Skeletal muscle satellite cell (primary cell): ENCODE results near the gene NCAM2.

ENCODE experiments used
- H3K27me3 ChIP-seq: 2 replicates; pipeline ENCODE4 v1.7.0; 2013; ENCODE audit warnings: low read length; ENCODE audit not compliant: control insufficient read depth, insufficient read depth
- H3K36me3 ChIP-seq: 2 replicates; pipeline ENCODE4 v1.7.0; 2013; ENCODE audit warnings: mild to moderate bottlenecking, control low read depth, low read length; ENCODE audit not compliant: insufficient read depth
- H3K4me1 ChIP-seq: 2 replicates; pipeline ENCODE4 v1.7.0; 2013; ENCODE audit warnings: low read length; ENCODE audit not compliant: control insufficient read depth, insufficient read depth
- H3K4me2 ChIP-seq: 2 replicates; pipeline ENCODE4 v1.7.0; 2013; ENCODE audit warnings: mild to moderate bottlenecking, low read length
- H3K4me3 ChIP-seq: 2 replicates; pipeline ENCODE4 v1.7.0; 2013; ENCODE audit warnings: low read length
- H3K9ac ChIP-seq: 2 replicates; pipeline ENCODE4 v1.7.0; 2013; ENCODE audit warnings: mild to moderate bottlenecking, low read depth, low read length, moderate library complexity
- H3K9me3 ChIP-seq: replicated peaks from 2 replicates; pipeline ENCODE4 v1.7.0; 2013; ENCODE audit warnings: mild to moderate bottlenecking, control low read depth, low read length

Gene NCAM2

GRCh38 chr21:21232320-21232719, 234.1 kb downstream of the NCAM2 start:
- H3K4me2 ChIP-seq = no peak overlapping the region
- no peak overlapping the region for H3K9ac ChIP-seq
- H3K9me3 ChIP-seq = no peaks in the 10 kb centered on the region
- H3K36me3 ChIP-seq = no peaks in the 10 kb centered on the region
- H3K27me3 ChIP-seq = no peaks in the 10 kb centered on the region
- H3K4me1 ChIP-seq = no peaks in the 10 kb centered on the region
- H3K4me3 ChIP-seq = no peak overlapping the region

GRCh38 chr21:21233051-21233450, 234.8 kb downstream of the NCAM2 start:
- H3K4me3 ChIP-seq = no peak overlapping the region
- H3K9me3 ChIP-seq = no peaks in the 10 kb centered on the region
- H3K4me2 ChIP-seq = no peak overlapping the region
- H3K4me1 ChIP-seq = no peaks in the 10 kb centered on the region
- H3K9ac ChIP-seq = no peak overlapping the region
- H3K36me3 ChIP-seq = no peaks in the 10 kb centered on the region
- H3K27me3 ChIP-seq = no peaks in the 10 kb centered on the region

- no peaks in the 10 kb centered on the region for H3K27me3 ChIP-seq
- H3K36me3 ChIP-seq = no peaks in the 10 kb centered on the region
These were observed 238.8 kb downstream of the NCAM2 start for GRCh38 chr21:21236996-21237395.

GRCh38 chr21:21238629-21239400, 240.6 kb downstream of the NCAM2 start:
- Histone ChIP-seq H3K9ac (no peak overlapping the region), H3K36me3 (no peaks in the 10 kb centered on the region), H3K27me3 (no peaks in the 10 kb centered on the region), H3K9me3 (no peaks in the 10 kb centered on the region), H3K4me2 (no peak overlapping the region), H3K4me3 (no peak overlapping the region), H3K4me1 (no peaks in the 10 kb centered on the region)

More at GRCh38 chr21:21236996-21237395, 238.8 kb downstream of the NCAM2 start:
- H3K4me3 ChIP-seq = no peak overlapping the region
- H3K4me2 ChIP-seq = no peak overlapping the region
- H3K4me1 ChIP-seq = no peaks in the 10 kb centered on the region
- H3K9me3 ChIP-seq = no peaks in the 10 kb centered on the region
- no peak overlapping the region for H3K9ac ChIP-seq

- Histone ChIP-seq H3K9ac (no peak overlapping the region), H3K4me2 (no peak overlapping the region), H3K27me3 (no peaks in the 10 kb centered on the region), H3K4me3 (no peak overlapping the region), H3K4me1 (no peaks in the 10 kb centered on the region), H3K9me3 (no peaks in the 10 kb centered on the region), H3K36me3 (no peaks in the 10 kb centered on the region)
These were observed 243.2 kb downstream of the NCAM2 start for GRCh38 chr21:21241391-21241790.

- no peaks in the 10 kb centered on the region for H3K9me3 ChIP-seq
- H3K4me3 ChIP-seq = no peak overlapping the region
- no peak overlapping the region for H3K4me2 ChIP-seq
- H3K4me1 ChIP-seq = no peaks in the 10 kb centered on the region
- no peak overlapping the region for H3K9ac ChIP-seq
- no peaks in the 10 kb centered on the region for H3K36me3 ChIP-seq
- H3K27me3 ChIP-seq = no peaks in the 10 kb centered on the region
These were observed 247.8 kb downstream of the NCAM2 start for GRCh38 chr21:21246007-21246406.

- no peaks in the 10 kb centered on the region for H3K4me1 ChIP-seq
- H3K27me3 ChIP-seq = no peaks in the 10 kb centered on the region
- H3K4me2 ChIP-seq = no peak overlapping the region
- H3K36me3 ChIP-seq = no peaks in the 10 kb centered on the region
- H3K9ac ChIP-seq = no peak overlapping the region
- no peak overlapping the region for H3K4me3 ChIP-seq
- no peaks in the 10 kb centered on the region for H3K9me3 ChIP-seq
These were observed 249.2 kb downstream of the NCAM2 start for GRCh38 chr21:21247424-21247823.

- Histone ChIP-seq H3K4me3 (no peak overlapping the region), H3K9ac (no peak overlapping the region), H3K9me3 (no peaks in the 10 kb centered on the region), H3K4me2 (no peak overlapping the region), H3K4me1 (no peaks in the 10 kb centered on the region), H3K27me3 (no peaks in the 10 kb centered on the region), H3K36me3 (no peaks in the 10 kb centered on the region)
These were observed 263.8 kb downstream of the NCAM2 start for GRCh38 chr21:21262048-21262447.

- Histone ChIP-seq H3K4me1 (no peaks in the 10 kb centered on the region), H3K9ac (no peak overlapping the region), H3K4me2 (no peak overlapping the region), H3K4me3 (no peak overlapping the region), H3K9me3 (no peaks in the 10 kb centered on the region), H3K27me3 (no peaks in the 10 kb centered on the region), H3K36me3 (no peaks in the 10 kb centered on the region)
These were observed 269.9 kb downstream of the NCAM2 start for GRCh38 chr21:21268061-21268471.

GRCh38 chr21:21268885-21269284, 270.7 kb downstream of the NCAM2 start:
- H3K9me3 ChIP-seq = no peaks in the 10 kb centered on the region
- no peak overlapping the region for H3K4me3 ChIP-seq
- no peaks in the 10 kb centered on the region for H3K27me3 ChIP-seq
- no peak overlapping the region for H3K4me2 ChIP-seq
- no peaks in the 10 kb centered on the region for H3K36me3 ChIP-seq
- no peak overlapping the region for H3K9ac ChIP-seq
- H3K4me1 ChIP-seq = no peaks in the 10 kb centered on the region

- Histone ChIP-seq H3K4me3 (no peak overlapping the region), H3K4me2 (no peak overlapping the region), H3K9ac (no peak overlapping the region), H3K9me3 (no peaks in the 10 kb centered on the region), H3K36me3 (no peaks in the 10 kb centered on the region), H3K27me3 (no peaks in the 10 kb centered on the region), H3K4me1 (no peaks in the 10 kb centered on the region)
These were observed 281.1 kb downstream of the NCAM2 start for GRCh38 chr21:21279193-21279901.

GRCh38 chr21:21283810-21284209, 285.6 kb downstream of the NCAM2 start:
- H3K4me3 ChIP-seq = no peak overlapping the region
- no peaks in the 10 kb centered on the region for H3K9me3 ChIP-seq
- no peak overlapping the region for H3K4me2 ChIP-seq
- no peaks in the 10 kb centered on the region for H3K36me3 ChIP-seq
- H3K27me3 ChIP-seq = no peaks in the 10 kb centered on the region
- no peak overlapping the region for H3K9ac ChIP-seq
- H3K4me1 ChIP-seq = no peaks in the 10 kb centered on the region
